Tibial artery (tissue), 4 donors: ENCODE data around the gene COQ8B.

Experiments
- DNase-seq, 2 donors: peaks; one replicate each; pipeline ENCODE4 v3.0.0-alpha.2; 2019
- H3K27ac ChIP-seq, 2 donors: fragments of 200-600 bp; sonication (generic) in 1 of 2; 1 replicate in 1 of 2; 2 replicates in 1 of 2; pipeline ENCODE4 v1.5.1; 2018 to 2019; ENCODE audit warnings: mild to moderate bottlenecking in 1 of 2
- H3K27me3 ChIP-seq, 2 donors: fragments of 200-600 bp; sonication (generic) in 1 of 2; one replicate each; pipeline versions ENCODE4 v1.5.1 to v1.6.0; 2016 to 2019
- H3K36me3 ChIP-seq, 3 donors: fragments of 200-600 bp; sonication (generic) in 2 of 3; one replicate each; pipeline ENCODE4 v1.5.1; 2016 to 2019; ENCODE audit warnings: mild to moderate bottlenecking in 2 of 3
- H3K4me1 ChIP-seq, 4 donors: fragments of 200-600 bp; sonication (generic) in 2 of 4; 1 replicate in 3 of 4; 2 replicates in 1 of 4; pipeline ENCODE4 v1.5.1; 2016 to 2019
- H3K4me3 ChIP-seq, 2 donors: fragments of 200-600 bp; sonication (generic) in 1 of 2; 1 replicate in 1 of 2; 2 replicates in 1 of 2; pipeline ENCODE4 v1.5.1; 2018 to 2019; ENCODE audit warnings: mild to moderate bottlenecking in 2 of 2
- H3K9me3 ChIP-seq, 3 donors: fragments of 200-600 bp; sonication (generic) in 1 of 3; one replicate each; pipeline ENCODE4 v1.5.1; 2016 to 2019
- CTCF ChIP-seq, 2 experiments: fragments of 200-600 bp in 1 of 2; fragments of 450-650 bp in 1 of 2; IDR thresholded peaks; one replicate each; pipeline ENCODE4 v1.5.1; 2017 to 2019; ENCODE audit warnings: antibody characterized with exemption in 2 of 2, mild to moderate bottlenecking in 1 of 2, moderate library complexity in 1 of 2
- intact Hi-C: fragments of 100-400 bp; cut with DNase I; formaldehyde crosslinking; loops from one replicate; pipeline ENCODE4 v1.15.0; 2023; ENCODE audit warnings: low total_unique reads

COQ8B gene

GRCh38 chr19:40692212-40692551, 24.5 kb downstream of the COQ8B start:
- peaks cover 4 to 41% (median 27%) of the 10 kb centered on the region in 4 donors for H3K4me1 ChIP-seq
- peaks cover 0 to 49% (median 14%) of the 10 kb centered on the region in 3 donors for H3K36me3 ChIP-seq
- intact Hi-C loops: no loop called here
- no peaks in the 10 kb centered on the region for H3K27me3 ChIP-seq
- no peak for TF ChIP-seq CTCF (IDR thresholded peaks at IDR 0.05)
- no peak for DNase-seq
- no peak overlapping the region for H3K4me3 ChIP-seq
- no peaks in the 10 kb centered on the region for H3K9me3 ChIP-seq
- H3K27ac ChIP-seq: peak overlapping the region; percentile 90 to 95

- Histone ChIP-seq H3K9me3 (no peaks in the 10 kb centered on the region), H3K4me1 (peaks cover 4 to 44% (median 29%) of the 10 kb centered on the region in 4 donors), H3K4me3 (peak overlapping the region; percentile 74 to 86), H3K27me3 (no peaks in the 10 kb centered on the region), H3K36me3 (peaks cover 0 to 49% (median 14%) of the 10 kb centered on the region in 3 donors), H3K27ac (peak overlapping the region; percentile 90 to 95)
- no peak for TF ChIP-seq CTCF (IDR thresholded peaks at IDR 0.05)
- intact Hi-C loops: loop anchor here (2.0 kb wide), 3 partner anchors 23 to 59 kb away; partner anchors contain the start of genes ACTMAP and SNRPA
- no peak for DNase-seq
These were observed 25.1 kb downstream of the COQ8B start for GRCh38 chr19:40691421-40692211.

- TF ChIP-seq CTCF (IDR thresholded peaks at IDR 0.05): no peak
- Histone ChIP-seq H3K36me3 (peaks cover 0 to 52% (median 20%) of the 10 kb centered on the region in 3 donors), H3K27me3 (no peaks in the 10 kb centered on the region), H3K27ac (peak overlapping the region; percentile 90 to 95), H3K4me3 (peak overlapping the region; percentile 74 to 86), H3K4me1 (peaks cover 4 to 44% (median 29%) of the 10 kb centered on the region in 4 donors), H3K9me3 (no peaks in the 10 kb centered on the region)
- intact Hi-C loops: loop anchor here (2.0 kb wide), 3 partner anchors 24 to 60 kb away; partner anchors contain the start of genes ACTMAP and SNRPA
- peak; percentile 96 to 97 for DNase-seq
These were observed 25.8 kb downstream of the COQ8B start for GRCh38 chr19:40690693-40691420.

DNA sequence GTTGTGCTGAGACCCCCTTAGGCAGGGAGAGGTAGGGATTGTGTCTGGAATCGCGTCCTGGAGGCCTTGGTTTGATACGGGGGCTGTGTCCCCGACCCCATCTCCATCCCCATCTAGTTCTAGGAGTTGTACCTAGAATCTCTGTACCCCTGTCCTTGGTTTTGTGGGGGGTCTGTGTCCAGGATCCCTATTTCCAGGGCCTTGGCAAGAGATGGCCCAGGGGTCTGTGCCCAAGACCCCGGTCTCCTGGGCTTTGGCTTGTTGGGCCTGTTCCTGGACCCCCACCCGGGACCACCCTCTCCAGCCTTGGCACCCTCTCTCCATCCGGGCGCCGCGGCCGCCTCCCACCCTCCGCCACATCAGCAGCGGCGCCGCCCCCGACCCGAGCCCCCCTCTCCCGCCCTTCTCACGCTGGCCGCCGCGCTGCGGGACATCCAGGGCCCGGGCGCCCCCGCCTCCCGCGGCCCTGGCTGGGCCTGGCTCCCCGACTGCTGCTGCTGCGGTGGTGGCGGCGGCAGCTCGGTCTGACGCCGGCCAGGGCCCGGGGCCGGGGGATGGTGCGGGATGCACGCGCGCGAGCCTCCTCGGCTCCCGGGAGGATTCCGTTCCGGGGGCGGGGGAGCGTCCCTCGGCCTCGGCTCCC, 26.5 kb downstream of the COQ8B start, which contains the start of gene NUMBL:
NUMBL (minus strand) TSS at position 602 of the 643 bp plus-strand sequence; CDS start at position 434, 168 bp downstream.
- no peak for DNase-seq

More for the DNA sequence above, 26.5 kb downstream of the COQ8B start, which contains the start of gene NUMBL:
- intact Hi-C loops: loop anchor here (2.0 kb wide), 3 partner anchors 25 to 61 kb away; partner anchors contain the start of genes ACTMAP and SNRPA
- Histone ChIP-seq H3K4me3 (peak within 1 kb of the TSS; percentile 74 to 86), H3K27me3 (no peaks in the 10 kb centered on the region), H3K36me3 (peaks cover 3 to 52% (median 27%) of the 10 kb centered on the region in 3 donors), H3K4me1 (peaks cover 4 to 44% (median 29%) of the 10 kb centered on the region in 4 donors), H3K27ac (peak within 1 kb of the TSS; percentile 90 to 95), H3K9me3 (no peaks in the 10 kb centered on the region)
- no peak for TF ChIP-seq CTCF (IDR thresholded peaks at IDR 0.05)
